22Rv1 (cell line): ENCODE data around the gene IRF2BPL.

Experiments used
- CTCF ChIP-seq: fragments of 450-650 bp; IDR thresholded peaks from 2 replicates; pipeline ENCODE4 v1.5.1; 2017; ENCODE audit warnings: mild to moderate bottlenecking
- ZFX ChIP-seq: fragments of 450-650 bp; IDR thresholded peaks from 2 replicates; pipeline ENCODE4 v1.6.1; 2017; ENCODE audit warnings: antibody characterized with exemption, borderline replicate concordance

GRCh38 chr14:77022236-77022852 is 6.2 kb downstream of the IRF2BPL start:
- TF ChIP-seq CTCF: no peak
- no peak for TF ChIP-seq ZFX
